ENCODE results near the gene SP5. TPM values are rescaled to one million over a fixed set of nuclear protein-coding genes. Genes with fewer than 3 reads are reported as not detected.

SP5 gene
- polyA plus RNA-seq, 1 experiment = not detected

- POLR2A ChIA-PET = no interaction called here
- Histone ChIP-seq H3K36me3 (ENCODE audit: control insufficient read depth, insufficient read depth, low read length) (no peaks in the 10 kb centered on the region), H3K27me3 (ENCODE audit: control insufficient read depth, insufficient read depth, low read length) (peaks cover 4% of the 10 kb centered on the region; the same call in 1 of the 2 replicates), H3K4me3 (ENCODE audit: low read depth, low read length) (no peak overlapping the region)
- DNase-seq (ENCODE audit: low read depth) = no peak
- CTCF ChIA-PET = no interaction called here
- TF ChIP-seq CTCF (IDR thresholded peaks at IDR 0.05; ENCODE audit: insufficient read depth, low read depth, low read length) = no peak
These were observed 25.5 kb downstream of the SP5 start for GRCh38 chr2:170740660-170741059.

GRCh38 chr2:170742000-170742399 lies 26.9 kb downstream of the SP5 start:
- Histone ChIP-seq H3K27me3 (ENCODE audit: control insufficient read depth, insufficient read depth, low read length) (peaks cover 4% of the 10 kb centered on the region; the same call in 1 of the 2 replicates), H3K36me3 (ENCODE audit: control insufficient read depth, insufficient read depth, low read length) (no peaks in the 10 kb centered on the region), H3K4me3 (ENCODE audit: low read depth, low read length) (no peak overlapping the region)
- TF ChIP-seq CTCF (IDR thresholded peaks at IDR 0.05; ENCODE audit: insufficient read depth, low read depth, low read length) = no peak
- DNase-seq (ENCODE audit: low read depth) = no peak
- ChIA-PET CTCF (no interaction called here), POLR2A (no interaction called here)

- H3K27me3 ChIP-seq (ENCODE audit: control insufficient read depth, insufficient read depth, low read length) = peaks cover 4% of the 10 kb centered on the region; the same call in 1 of the 2 replicates
- no peak for TF ChIP-seq CTCF (IDR thresholded peaks at IDR 0.05; ENCODE audit: insufficient read depth, low read depth, low read length)
- no peaks in the 10 kb centered on the region for H3K36me3 ChIP-seq (ENCODE audit: control insufficient read depth, insufficient read depth, low read length)
- CTCF ChIA-PET = no interaction called here
- POLR2A ChIA-PET = no interaction called here
- H3K4me3 ChIP-seq (ENCODE audit: low read depth, low read length) = no peak overlapping the region
- no peak for DNase-seq (ENCODE audit: low read depth)
These were observed 27.9 kb downstream of the SP5 start for GRCh38 chr2:170742896-170743529.

- ChIA-PET POLR2A (no interaction called here), CTCF (no interaction called here)
- no peak for DNase-seq (ENCODE audit: low read depth)
- Histone ChIP-seq H3K27me3 (ENCODE audit: control insufficient read depth, insufficient read depth, low read length) (peaks cover 4% of the 10 kb centered on the region; the same call in 1 of the 2 replicates), H3K4me3 (ENCODE audit: low read depth, low read length) (no peak overlapping the region), H3K36me3 (ENCODE audit: control insufficient read depth, insufficient read depth, low read length) (no peaks in the 10 kb centered on the region)
- no peak for TF ChIP-seq CTCF (IDR thresholded peaks at IDR 0.05; ENCODE audit: insufficient read depth, low read depth, low read length)
These were observed 28.5 kb downstream of the SP5 start for GRCh38 chr2:170743530-170744239.

- no peak for DNase-seq (ENCODE audit: low read depth)
- TF ChIP-seq CTCF (IDR thresholded peaks at IDR 0.05; ENCODE audit: insufficient read depth, low read depth, low read length) = no peak
- ChIA-PET POLR2A (no interaction called here), CTCF (no interaction called here)
- H3K36me3 ChIP-seq (ENCODE audit: control insufficient read depth, insufficient read depth, low read length) = no peaks in the 10 kb centered on the region
- peaks cover 4% of the 10 kb centered on the region; the same call in 1 of the 2 replicates for H3K27me3 ChIP-seq (ENCODE audit: control insufficient read depth, insufficient read depth, low read length)
- no peak overlapping the region for H3K4me3 ChIP-seq (ENCODE audit: low read depth, low read length)
These were observed 29.3 kb downstream of the SP5 start for GRCh38 chr2:170744248-170745002.
